Small intestine (tissue), 7 donors: ENCODE measurements around the gene GSTM2. TPM values are rescaled to one million over a fixed set of nuclear protein-coding genes. Genes with fewer than 3 reads are reported as not detected.
A peak's percentile ranks its signal among the peaks of the same experiment; 100 is the strongest.
"Not testable (repeated sequence)": the region's sequence is repeated elsewhere in the genome, so short reads cannot be mapped to it uniquely, and the experiment has no call there.

Source experiments
- DNase-seq, 2 donors: peaks; one replicate each; pipeline versions ENCODE4 v3.0.0 to v3.0.0-alpha.2; 2013
- FAIRE-seq: peaks from 2 replicates; lab custom pipeline; 2012; peaks lifted over from hg19 to GRCh38; lab: Jason Lieb, UNC
- H3K27ac ChIP-seq, 3 donors: one replicate each; pipeline ENCODE4 v1.5.1; 2013; ENCODE audit warnings: low read length in 2 of 3, mild to moderate bottlenecking in 2 of 3, control low read depth in 1 of 3, inconsistent platforms in 1 of 3, low read depth in 1 of 3, moderate library complexity in 1 of 3
- H3K27me3 ChIP-seq, 3 donors: one replicate each; pipeline ENCODE4 v1.6.1; 2013; ENCODE audit warnings: low read length in 3 of 3, inconsistent platforms in 1 of 3; ENCODE audit not compliant: control insufficient read depth in 3 of 3, insufficient read depth in 3 of 3
- H3K36me3 ChIP-seq, 3 donors: one replicate each; pipeline ENCODE4 v1.6.1; 2013; ENCODE audit warnings: low read length in 3 of 3, inconsistent platforms in 1 of 3, low read depth in 1 of 3, mild to moderate bottlenecking in 1 of 3, moderate library complexity in 1 of 3; ENCODE audit not compliant: control insufficient read depth in 3 of 3, insufficient read depth in 2 of 3
- H3K4me1 ChIP-seq, 3 donors: one replicate each; pipeline ENCODE4 v1.6.1; 2013; ENCODE audit warnings: low read length in 2 of 3, inconsistent platforms in 1 of 3, low read depth in 1 of 3, mild to moderate bottlenecking in 1 of 3, moderate library complexity in 1 of 3; ENCODE audit not compliant: control insufficient read depth in 3 of 3, insufficient read depth in 2 of 3
- H3K4me3 ChIP-seq, 3 donors: one replicate each; pipeline ENCODE4 v1.5.1; 2013; ENCODE audit warnings: low read length in 3 of 3, control low read depth in 1 of 3, inconsistent platforms in 1 of 3, low read depth in 1 of 3, mild to moderate bottlenecking in 1 of 3, moderate library complexity in 1 of 3
- H3K9me3 ChIP-seq, 2 donors: one replicate each; pipeline ENCODE4 v1.6.1; 2013; ENCODE audit warnings: low read depth in 1 of 2, low read length in 1 of 2; ENCODE audit not compliant: control insufficient read depth in 2 of 2, insufficient read depth in 1 of 2
- WGBS, 3 donors: extraction: QIAGEN DNeasy Blood & Tissue Kit; methylation state at CpG; one replicate each; pipeline ENCODE4 v1.1.7; 2013; 5-methylcytosine and 5-hydroxymethylcytosine counted together
- polyA plus RNA-seq, 4 donors: library from polyadenylated mRNA; stranded (reverse) in 3 of 4; unstranded in 1 of 4; fragments of 200-250 nt in 3 of 4; fragments of 120-200 nt in 1 of 4; gene quantifications; one replicate each; pipeline versions ENCODE4 v1.2.1 to v1.2.3, GENCODE V29; 2013
- donor health status: healthy with polysubstance abuse.
- donor health status: control.
- donor health status: control.
- donor health status: Bipolar disorder and iron deficiency.
- donor health status: healthy.

The GSTM2 gene
- polyA plus RNA-seq, 4 donors = 29.4 to 170 (median 54.2) TPM

DNA sequence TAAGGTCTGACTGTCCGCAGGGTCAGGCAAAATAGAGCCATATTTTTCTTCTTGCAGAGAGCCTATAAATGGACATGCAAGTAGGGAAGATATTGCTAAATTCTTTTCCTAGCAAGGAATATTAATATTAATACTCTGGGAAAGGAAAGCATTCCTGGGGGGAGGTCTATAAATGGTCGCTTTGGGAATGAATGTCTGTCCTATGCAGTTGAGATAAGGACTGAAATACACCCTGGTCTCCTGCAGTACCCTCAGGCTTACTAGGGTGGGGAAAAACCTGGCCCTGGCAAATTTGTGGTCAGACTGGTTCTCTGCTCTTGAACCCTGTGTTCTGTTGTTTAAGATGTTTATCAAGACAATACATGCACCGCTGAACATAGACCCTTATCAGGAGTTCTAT is 35.1 kb downstream of the GSTM2 start:
- WGBS, 3 donors = 80 to 85% (median 83%) methylated on average over 3 of the region's 3 CpGs
- DNase-seq = peak in 1 of 2 donors; percentile 0
- H3K36me3 ChIP-seq, H3K4me3 ChIP-seq, FAIRE-seq, H3K27me3 ChIP-seq, H3K27ac ChIP-seq: not testable (repeated sequence)
- Histone ChIP-seq H3K4me1 (peaks cover 0 to 14% (median 2%) of the 10 kb centered on the region in 3 donors), H3K9me3 (peaks cover 0 to 13% of the 10 kb centered on the region in 2 donors)

DNA sequence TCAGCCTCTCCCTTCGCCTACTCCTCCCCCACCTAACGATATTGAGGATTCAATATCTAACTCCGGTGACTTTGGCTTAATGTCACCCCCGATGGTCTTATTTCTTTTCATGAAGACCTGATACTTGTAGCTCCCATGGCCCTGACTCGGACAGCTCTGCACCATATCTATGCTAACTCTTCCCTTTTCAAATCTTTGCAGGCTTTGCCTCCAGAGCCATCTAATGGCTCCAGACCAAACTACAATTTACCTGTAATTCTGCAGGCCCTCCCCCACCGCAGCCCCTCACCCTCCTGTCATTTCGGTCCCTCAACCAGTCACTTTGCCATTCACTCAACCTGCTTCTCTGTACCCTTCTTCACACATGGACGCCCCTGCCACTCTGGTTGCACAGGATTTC is 36.3 kb downstream of the GSTM2 start:
- Histone ChIP-seq H3K4me3 (no peak overlapping the region), H3K9me3 (peaks cover 0 to 24% of the 10 kb centered on the region in 2 donors), H3K4me1 (peaks cover 0 to 14% (median 2%) of the 10 kb centered on the region in 3 donors), H3K27ac (no peak overlapping the region), H3K27me3 (no peaks in the 10 kb centered on the region), H3K36me3 (no peaks in the 10 kb centered on the region)
- DNase-seq (peak in 1 of 2 donors; percentile 6), FAIRE-seq (no peak)
- WGBS, 3 donors = 75 to 80% (median 77%) methylated on average over 8 of the region's 8 CpGs

DNA sequence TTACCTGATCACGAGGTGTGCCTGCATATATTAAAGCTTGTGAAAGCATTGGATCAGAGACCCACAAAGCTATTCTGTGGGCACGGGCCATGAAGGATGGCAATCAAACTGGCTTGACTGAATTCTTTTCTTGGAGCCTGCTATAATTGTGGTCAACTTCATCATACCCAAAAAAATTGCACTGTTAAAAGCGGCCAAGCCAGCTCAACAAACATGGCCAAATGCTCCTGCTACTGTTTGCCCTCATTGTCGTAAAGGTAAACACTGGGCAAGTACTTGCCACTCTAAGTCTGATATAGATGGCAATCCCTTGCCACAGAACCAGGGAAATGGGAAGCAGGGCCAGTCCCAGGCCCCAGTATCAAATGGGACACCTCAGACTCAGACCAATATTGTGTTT is 37.6 kb downstream of the GSTM2 start:
- Histone ChIP-seq H3K27me3 (no peaks in the 10 kb centered on the region), H3K9me3 (peaks cover 0 to 29% of the 10 kb centered on the region in 2 donors), H3K4me3 (no peak overlapping the region), H3K4me1 (peaks cover 0 to 14% (median 2%) of the 10 kb centered on the region in 3 donors), H3K36me3 (no peaks in the 10 kb centered on the region), H3K27ac (no peak overlapping the region)
- FAIRE-seq = no peak
- WGBS, 3 donors = 80 to 87% (median 87%) methylated on average over 4 of the region's 4 CpGs
- peak in 1 of 2 donors; percentile 0 for DNase-seq

DNA sequence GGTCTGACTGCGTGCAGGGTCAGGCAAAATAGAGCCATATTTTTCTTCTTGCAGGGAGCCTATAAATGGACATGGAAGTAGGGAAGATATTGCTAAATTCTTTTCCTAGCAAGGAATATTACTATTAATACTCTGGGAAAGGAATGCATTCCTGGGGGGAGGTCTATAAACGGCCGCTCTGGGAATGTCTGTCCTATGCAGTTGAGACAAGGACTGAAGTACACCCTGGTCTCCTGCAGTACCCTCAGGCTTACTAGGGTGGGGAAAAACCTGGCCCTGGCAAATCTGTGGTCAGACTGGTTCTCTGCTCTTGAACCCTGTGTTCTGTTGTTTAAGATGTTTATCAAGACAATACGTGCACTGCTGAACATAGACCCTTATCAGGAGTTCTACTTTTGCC is 41.1 kb downstream of the GSTM2 start:
- H3K4me3 ChIP-seq, FAIRE-seq, H3K27me3 ChIP-seq, H3K27ac ChIP-seq, H3K36me3 ChIP-seq: not testable (repeated sequence)
- WGBS, 3 donors = 79 to 88% (median 82%) methylated on average over 4 of the region's 4 CpGs
- peaks cover 0 to 14% (median 2%) of the 10 kb centered on the region in 3 donors for H3K4me1 ChIP-seq
- peak in 1 of 2 donors; percentile 0 for DNase-seq
- peaks cover 0 to 19% of the 10 kb centered on the region in 2 donors for H3K9me3 ChIP-seq

DNA sequence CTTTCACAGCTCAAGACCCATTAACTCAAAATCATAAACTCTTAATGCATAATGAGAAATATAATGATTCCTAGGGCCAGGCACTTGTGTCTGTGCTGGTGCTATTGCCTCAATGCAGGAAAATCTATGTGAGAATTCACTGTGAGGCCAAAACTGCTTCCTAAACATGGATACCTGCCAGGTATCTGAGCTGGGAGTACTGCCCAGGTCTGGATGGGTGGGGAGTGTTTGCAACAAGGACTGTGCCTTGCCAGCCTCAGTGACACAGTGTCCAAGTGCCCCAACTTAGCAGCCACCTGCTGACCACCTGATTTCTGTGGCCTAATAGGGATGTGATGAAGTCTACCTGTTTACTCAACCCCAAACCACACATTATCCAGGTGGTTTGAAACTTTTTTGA is 42.0 kb downstream of the GSTM2 start:
- not testable (repeated sequence) for H3K4me3 ChIP-seq, H3K27me3 ChIP-seq

DNA sequence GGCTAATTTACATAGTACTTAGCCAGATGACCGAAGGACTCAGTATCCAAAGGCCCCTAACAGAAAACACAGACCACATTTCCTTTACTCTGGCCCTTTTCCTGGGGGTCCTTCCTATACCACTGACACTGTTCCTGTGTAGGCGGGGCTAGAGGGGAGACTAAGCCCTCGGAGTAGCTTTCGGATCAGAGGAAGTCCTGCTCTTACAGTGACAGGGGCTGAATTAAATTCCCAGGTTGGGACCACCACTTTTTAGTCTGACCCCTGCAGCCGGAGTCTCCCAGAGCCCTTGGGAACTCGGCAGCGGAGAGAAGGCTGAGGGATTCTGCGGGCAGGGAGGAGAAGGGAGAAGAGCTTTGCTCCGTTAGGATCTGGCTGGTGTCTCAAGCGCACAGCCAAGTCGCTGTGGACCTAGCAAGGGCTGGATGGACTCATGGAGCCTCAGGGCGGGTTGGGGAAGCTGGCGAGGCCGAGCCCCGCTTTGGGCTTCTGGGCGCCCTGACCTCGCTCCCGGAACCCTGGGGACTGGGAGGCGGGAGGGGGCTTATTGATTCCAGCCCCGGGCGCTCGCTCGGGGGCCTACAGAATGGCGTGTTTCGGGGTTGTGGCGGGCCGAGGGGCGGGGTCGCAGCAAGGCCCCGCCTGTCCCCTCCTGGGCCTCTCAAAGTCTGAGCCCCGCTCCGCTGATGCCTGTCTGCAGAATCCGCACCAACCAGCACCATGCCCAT is 43.9 kb downstream of the GSTM2 start, which contains the start of gene GSTM5:
Gene GSTM5 (plus strand): TSS at position 659 of the 728 bp plus-strand sequence. CDS start 62 bp downstream, at position 721.
- FAIRE-seq, H3K4me1 ChIP-seq, H3K27me3 ChIP-seq, H3K36me3 ChIP-seq: not testable (repeated sequence)
- DNase-seq = peak in 1 of 2 donors; percentile 4
- peaks cover 0 to 18% of the 10 kb centered on the region in 2 donors for H3K9me3 ChIP-seq
- 37 to 70% (median 51%) methylated on average over 24 to 33 of the region's 33 CpGs for WGBS, 3 donors
- peak within 1 kb of the TSS in 1 of 3 donors; percentile 5 for H3K27ac ChIP-seq
- peak within 1 kb of the TSS in 1 of 3 donors; percentile 27 for H3K4me3 ChIP-seq

More for the DNA sequence above, 42.0 kb downstream of the GSTM2 start:
- FAIRE-seq, H3K36me3 ChIP-seq, H3K27ac ChIP-seq: not testable (repeated sequence)
- peaks cover 0 to 14% (median 2%) of the 10 kb centered on the region in 3 donors for H3K4me1 ChIP-seq
- peak in 1 of 2 donors; percentile 0 for DNase-seq
- H3K9me3 ChIP-seq = peaks cover 0 to 18% of the 10 kb centered on the region in 2 donors

DNA sequence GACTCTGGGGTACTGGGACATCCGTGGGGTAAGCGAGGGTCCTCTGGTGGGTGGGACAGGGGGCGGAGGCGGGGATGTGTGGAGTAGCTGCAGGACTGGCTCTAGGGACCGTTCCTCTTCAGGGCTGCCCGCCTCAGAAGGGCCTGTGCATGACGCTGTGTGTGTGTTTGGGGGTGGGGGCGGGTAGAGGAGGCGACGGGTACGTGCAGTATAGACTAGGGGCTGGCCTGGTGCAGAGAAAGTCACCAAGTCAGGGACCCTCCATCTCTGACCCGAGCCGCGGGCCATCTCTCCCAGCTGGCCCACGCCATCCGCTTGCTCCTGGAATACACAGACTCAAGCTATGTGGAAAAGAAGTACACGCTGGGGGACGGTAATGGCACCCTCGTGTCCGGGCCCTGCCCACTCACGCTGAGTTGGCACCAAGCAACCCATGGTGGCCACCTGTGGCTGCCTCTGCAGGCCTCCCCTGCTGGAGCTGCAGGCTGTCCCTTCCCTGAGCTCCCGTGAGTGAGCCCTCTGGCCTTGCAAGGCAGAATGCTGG is 44.5 kb downstream of the GSTM2 start:
- H3K27ac ChIP-seq = no peak overlapping the region
- 56 to 89% (median 79%) methylated on average over 22 of the region's 22 CpGs for WGBS, 3 donors
- H3K27me3 ChIP-seq = no peaks in the 10 kb centered on the region
- no peak for FAIRE-seq
- peak in 1 of 2 donors; percentile 0 for DNase-seq
- H3K4me1 ChIP-seq = no peaks in the 10 kb centered on the region
- H3K9me3 ChIP-seq = peaks cover 0 to 18% of the 10 kb centered on the region in 2 donors
- H3K36me3 ChIP-seq = no peaks in the 10 kb centered on the region
- H3K4me3 ChIP-seq = peak overlapping the region in 1 of 3 donors; percentile 27

DNA sequence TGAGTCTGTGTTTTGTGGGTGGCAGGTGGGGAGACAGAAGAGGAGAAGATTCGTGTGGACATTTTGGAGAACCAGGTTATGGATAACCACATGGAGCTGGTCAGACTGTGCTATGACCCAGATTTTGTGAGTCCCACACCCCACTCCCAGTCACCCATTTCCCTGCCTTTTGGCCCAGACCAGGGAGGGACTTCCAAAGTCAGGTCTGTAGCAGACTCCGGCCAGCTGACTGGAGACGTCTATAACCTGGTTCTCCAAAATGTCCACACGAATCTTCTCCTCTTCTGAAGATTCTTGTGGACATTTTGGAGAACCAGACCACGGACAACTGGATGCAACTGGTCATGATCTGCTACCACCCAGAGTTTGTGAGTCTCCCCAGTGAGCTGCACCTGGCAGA is 45.8 kb downstream of the GSTM2 start:
- Histone ChIP-seq H3K27ac (no peak overlapping the region), H3K36me3 (no peaks in the 10 kb centered on the region), H3K27me3 (no peaks in the 10 kb centered on the region), H3K4me1 (no peaks in the 10 kb centered on the region), H3K4me3 (no peak overlapping the region), H3K9me3 (peaks cover 0 to 10% of the 10 kb centered on the region in 2 donors)
- peak in 1 of 2 donors; percentile 0 for DNase-seq
- WGBS, 3 donors = 84 to 89% (median 84%) methylated on average over 5 of the region's 5 CpGs
- FAIRE-seq = no peak
